Duodenal mucosa (tissue), 2 donors: ENCODE data around the gene DEF6.

Source experiments
- H3K27ac ChIP-seq: one replicate; pipeline ENCODE4 v1.7.0; 2013; ENCODE audit warnings: low read depth, low read length
- H3K27me3 ChIP-seq, 2 donors: one replicate each; pipeline ENCODE4 v1.7.0; 2013; ENCODE audit warnings: low read length in 2 of 2, control low read depth in 1 of 2; ENCODE audit not compliant: insufficient read depth in 2 of 2, control insufficient read depth in 1 of 2
- H3K36me3 ChIP-seq, 2 donors: one replicate each; pipeline ENCODE4 v1.7.0; 2013; ENCODE audit warnings: low read length in 2 of 2, control low read depth in 1 of 2; ENCODE audit not compliant: insufficient read depth in 2 of 2, control insufficient read depth in 1 of 2
- H3K4me1 ChIP-seq, 2 donors: one replicate each; pipeline ENCODE4 v1.7.0; 2013; ENCODE audit warnings: low read length in 2 of 2, control low read depth in 1 of 2; ENCODE audit not compliant: insufficient read depth in 2 of 2, control insufficient read depth in 1 of 2
- H3K4me3 ChIP-seq, 2 donors: one replicate each; pipeline ENCODE4 v1.7.0; 2013; ENCODE audit warnings: low read length in 2 of 2, low read depth in 1 of 2
- H3K9ac ChIP-seq, 2 donors: one replicate each; pipeline ENCODE4 v1.7.0; 2013; ENCODE audit warnings: low read length in 2 of 2, low read depth in 1 of 2
- H3K9me3 ChIP-seq, 2 donors: one replicate each; pipeline ENCODE4 v1.7.0; 2013; ENCODE audit warnings: low read length in 2 of 2, control low read depth in 1 of 2; ENCODE audit not compliant: control insufficient read depth in 1 of 2

The DEF6 gene

GRCh38 chr6:35295036-35295435, 2.6 kb upstream of the DEF6 start:
- peaks cover 25 to 44% of the 10 kb centered on the region in 2 donors for H3K36me3 ChIP-seq
- H3K4me3 ChIP-seq, result no peak overlapping the region
- H3K27me3 ChIP-seq, result no peaks in the 10 kb centered on the region
- H3K4me1 ChIP-seq, result peaks cover 22 to 24% of the 10 kb centered on the region in 2 donors
- H3K9me3 ChIP-seq, result peaks cover 0 to 2% of the 10 kb centered on the region in 2 donors
- H3K27ac ChIP-seq, result no peak overlapping the region
- H3K9ac ChIP-seq, result no peak overlapping the region

DNA sequence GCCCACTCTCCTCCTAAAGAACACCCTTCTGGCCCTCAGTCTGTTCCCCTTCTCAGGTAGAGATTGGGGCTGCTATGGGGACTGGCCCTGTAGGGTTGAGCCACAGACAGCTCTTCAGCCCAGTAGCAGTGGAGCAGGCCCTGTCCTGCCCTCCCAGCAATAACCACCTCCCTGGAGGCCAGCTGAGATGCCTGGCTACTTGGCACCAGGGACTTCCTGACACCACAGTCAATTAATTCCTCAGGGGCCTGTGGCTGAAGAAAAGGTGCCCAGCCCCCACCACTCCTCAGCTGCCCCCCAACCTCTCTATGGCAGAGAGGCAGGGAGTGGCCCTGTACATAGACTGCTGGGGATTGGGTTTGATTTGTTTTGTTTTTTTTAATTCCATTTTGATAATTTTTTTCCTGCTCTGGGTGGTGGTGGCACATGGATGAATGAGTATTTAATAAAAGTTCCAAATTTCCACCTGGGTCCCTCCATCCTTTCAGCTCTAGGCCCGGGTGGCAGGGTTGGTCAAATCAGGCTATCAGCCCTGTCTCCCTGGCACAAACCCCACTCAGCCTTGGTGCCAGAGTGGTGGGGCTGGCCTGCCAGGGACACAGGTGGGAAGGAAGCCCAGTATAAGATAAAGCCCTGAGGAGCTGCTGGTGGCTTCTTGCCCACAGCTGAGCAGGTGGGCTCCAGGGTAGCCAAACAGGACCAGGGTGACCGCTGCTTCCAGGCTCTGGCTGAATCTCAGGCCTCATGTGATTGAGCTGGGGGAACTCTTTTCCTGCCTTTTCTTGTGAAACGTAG, 1.9 kb upstream of the DEF6 start:
- H3K36me3 ChIP-seq, result peaks cover 19 to 37% of the 10 kb centered on the region in 2 donors
- H3K9me3 ChIP-seq, result peaks cover 0 to 2% of the 10 kb centered on the region in 2 donors
- no peak overlapping the region for H3K9ac ChIP-seq
- H3K4me3 ChIP-seq, result no peak overlapping the region
- no peaks in the 10 kb centered on the region for H3K27me3 ChIP-seq
- peaks cover 24 to 29% of the 10 kb centered on the region in 2 donors for H3K4me1 ChIP-seq
- H3K27ac ChIP-seq, result no peak overlapping the region

DNA sequence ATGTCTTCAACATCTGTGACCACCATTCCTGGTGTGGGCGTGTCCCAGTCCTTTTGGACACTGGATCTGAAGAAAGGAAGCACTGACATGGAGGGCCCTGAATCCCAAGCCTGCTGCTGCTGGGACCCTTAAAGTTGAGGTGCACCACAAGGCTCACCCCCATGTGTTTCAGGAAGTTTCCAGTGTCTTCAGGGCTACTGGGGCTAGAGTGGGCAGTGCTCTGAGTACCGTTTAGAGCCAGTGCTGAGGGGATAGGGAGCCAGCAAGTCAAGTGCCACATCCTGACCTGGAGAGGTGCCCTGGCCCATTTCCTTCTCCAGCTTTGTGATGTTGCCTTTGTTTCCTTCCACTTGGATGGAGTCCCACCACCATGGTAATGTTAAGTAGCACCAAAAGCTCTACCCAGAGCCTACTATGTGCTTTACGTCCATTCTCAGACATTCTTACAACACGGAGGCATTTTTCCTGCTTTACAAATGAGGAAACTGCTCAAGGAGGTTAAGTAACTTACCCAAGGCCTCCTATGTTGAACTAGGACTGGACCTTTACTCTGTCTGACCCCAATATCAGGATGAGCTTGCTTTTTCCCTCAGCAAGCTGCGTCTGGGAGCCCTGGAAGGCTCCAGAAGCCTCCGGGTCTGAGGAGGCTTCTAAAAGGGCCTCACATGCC, 552 bp upstream of the DEF6 start:
- peaks cover 7 to 24% of the 10 kb centered on the region in 2 donors for H3K36me3 ChIP-seq
- peak overlapping the region; percentile 20 to 91 for H3K9ac ChIP-seq
- H3K27me3 ChIP-seq, result no peaks in the 10 kb centered on the region
- H3K4me3 ChIP-seq, result peak overlapping the region; percentile 79 to 81
- H3K9me3 ChIP-seq, result peaks cover 0 to 2% of the 10 kb centered on the region in 2 donors
- H3K4me1 ChIP-seq, result peaks cover 24 to 38% of the 10 kb centered on the region in 2 donors
- H3K27ac ChIP-seq, result no peak overlapping the region

DNA sequence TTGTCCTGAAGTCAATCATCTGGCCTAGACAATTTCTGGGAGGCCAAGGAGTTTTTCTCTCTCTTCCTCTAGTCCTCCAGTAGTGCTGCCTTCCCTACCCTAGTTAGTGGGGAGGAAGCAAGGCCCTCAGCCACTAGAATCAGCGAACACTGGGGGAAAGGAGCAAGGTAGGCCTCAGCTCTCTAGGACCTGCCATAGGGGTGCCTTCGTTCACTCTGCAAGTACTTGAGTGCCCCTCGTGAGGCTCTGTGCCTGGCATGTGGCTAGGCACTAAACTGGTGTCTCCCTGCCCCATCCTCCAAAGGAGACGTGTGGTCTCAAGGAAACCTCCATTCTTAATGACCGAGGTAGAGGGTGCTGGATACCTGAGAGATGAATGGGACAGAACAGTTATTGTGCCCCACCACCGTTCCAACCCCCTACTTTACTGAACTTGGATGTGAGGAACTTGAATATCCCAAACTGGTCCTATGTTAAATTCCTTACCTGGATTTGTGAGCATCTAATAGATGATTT, 1.1 kb downstream of the DEF6 start:
- H3K4me1 ChIP-seq, result peaks cover 39 to 54% of the 10 kb centered on the region in 2 donors

DNA sequence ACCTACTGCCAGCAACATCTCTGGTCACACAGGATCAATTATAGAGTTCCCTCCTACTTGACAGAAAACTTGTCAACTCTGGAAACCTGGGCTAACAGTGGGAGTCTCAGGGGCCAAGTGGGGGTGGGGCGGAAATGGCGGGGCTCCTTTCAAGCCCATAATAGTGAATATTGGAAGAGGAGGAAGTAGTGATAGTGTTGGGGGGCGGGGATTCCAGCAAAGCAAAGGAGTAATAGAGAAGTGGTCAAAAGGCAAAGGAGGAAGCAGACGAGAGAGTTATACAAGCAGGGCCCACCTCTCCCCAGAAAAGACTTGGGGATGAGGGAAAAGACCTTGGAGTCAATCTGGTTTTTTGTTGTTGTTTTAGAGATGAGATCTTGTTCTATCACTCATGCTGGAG, 2.1 kb downstream of the DEF6 start:
- Histone ChIP-seq H3K4me1 (peaks cover 39 to 55% of the 10 kb centered on the region in 2 donors), H3K9me3 (peaks cover 0 to 2% of the 10 kb centered on the region in 2 donors), H3K27ac (peak overlapping the region; percentile 15), H3K9ac (peak overlapping the region in 1 of 2 donors; percentile 76), H3K4me3 (peak overlapping the region; percentile 37 to 79), H3K36me3 (peaks cover 6 to 8% of the 10 kb centered on the region in 2 donors), H3K27me3 (no peaks in the 10 kb centered on the region)

More for the DNA sequence above, 1.1 kb downstream of the DEF6 start:
- Histone ChIP-seq H3K4me3 (peak overlapping the region; percentile 79 to 81), H3K9ac (peak overlapping the region; percentile 76 to 91), H3K36me3 (peaks cover 6 to 10% of the 10 kb centered on the region in 2 donors), H3K9me3 (peaks cover 0 to 2% of the 10 kb centered on the region in 2 donors), H3K27me3 (no peaks in the 10 kb centered on the region), H3K27ac (no peak overlapping the region)

- Histone ChIP-seq H3K4me1 (peaks cover 39 to 55% of the 10 kb centered on the region in 2 donors), H3K9me3 (peaks cover 0 to 2% of the 10 kb centered on the region in 2 donors), H3K27ac (no peak overlapping the region), H3K27me3 (no peaks in the 10 kb centered on the region), H3K4me3 (no peak overlapping the region), H3K9ac (no peak overlapping the region), H3K36me3 (no peaks in the 10 kb centered on the region)
Measured at GRCh38 chr6:35300848-35301247, 3.2 kb downstream of the DEF6 start.

DNA sequence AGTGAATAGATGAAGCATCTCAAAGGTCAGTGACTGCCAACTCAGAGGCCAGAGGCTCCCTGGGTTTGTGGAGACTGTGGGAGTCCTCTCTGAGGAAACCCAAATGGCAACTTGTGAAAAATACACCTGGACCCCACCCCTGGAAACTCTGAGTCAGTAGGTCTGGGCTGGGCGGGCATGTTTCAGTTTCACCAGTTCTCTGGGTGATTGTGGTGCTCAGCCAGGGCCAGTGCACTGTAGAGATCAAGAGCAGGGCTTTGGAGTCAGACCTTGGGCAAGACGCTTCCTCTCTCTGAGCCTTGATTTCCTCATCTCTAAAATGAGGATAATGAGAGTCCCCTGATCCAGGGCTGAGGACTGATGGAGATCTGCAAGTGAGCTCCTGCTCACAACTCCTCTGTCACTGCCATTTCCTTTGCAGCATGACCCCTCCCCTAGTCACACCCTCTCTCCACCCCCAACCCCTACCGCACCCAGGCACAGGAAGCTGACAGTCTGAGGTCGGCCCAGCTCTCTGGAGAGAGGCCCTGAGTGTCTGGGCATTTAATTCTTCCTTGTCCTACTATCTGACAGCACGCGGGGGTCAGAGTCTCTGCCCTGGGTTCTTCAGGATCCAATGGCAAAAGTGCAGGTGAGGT, 5.1 kb downstream of the DEF6 start:
- peak overlapping the region; percentile 39 to 50 for H3K9ac ChIP-seq

DNA sequence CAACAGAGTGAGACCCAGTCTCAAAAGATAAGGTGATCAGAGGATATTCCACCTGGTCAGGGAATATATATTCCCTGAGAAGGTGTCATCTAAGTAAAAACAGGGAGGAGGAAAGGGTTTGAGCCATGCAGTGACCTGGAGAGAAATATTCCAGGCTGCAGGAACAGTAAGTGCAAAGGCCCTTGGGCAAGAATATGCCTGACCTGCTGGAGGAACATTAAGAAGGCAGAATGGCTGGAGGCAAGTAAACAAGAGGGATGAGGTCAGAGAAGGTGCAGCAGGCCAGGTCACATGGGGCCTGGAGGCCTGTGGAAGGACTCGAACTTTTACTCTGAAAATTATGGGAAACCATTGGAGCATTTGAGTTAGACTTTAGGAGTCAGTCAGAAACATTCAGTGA, 6.7 kb downstream of the DEF6 start:
- Histone ChIP-seq H3K36me3 (no peaks in the 10 kb centered on the region), H3K4me3 (no peak overlapping the region), H3K27ac (no peak overlapping the region), H3K9ac (peak overlapping the region in 1 of 2 donors; percentile 25), H3K4me1 (peaks cover 20 to 40% of the 10 kb centered on the region in 2 donors), H3K9me3 (no peaks in the 10 kb centered on the region), H3K27me3 (no peaks in the 10 kb centered on the region)

More for the DNA sequence above, 5.1 kb downstream of the DEF6 start:
- H3K4me3 ChIP-seq, result peak overlapping the region; percentile 53 to 62
- peaks cover 32 to 50% of the 10 kb centered on the region in 2 donors for H3K4me1 ChIP-seq
- peak overlapping the region; percentile 48 for H3K27ac ChIP-seq
- no peaks in the 10 kb centered on the region for H3K36me3 ChIP-seq
- peaks cover 0 to 2% of the 10 kb centered on the region in 2 donors for H3K9me3 ChIP-seq
- no peaks in the 10 kb centered on the region for H3K27me3 ChIP-seq

DNA sequence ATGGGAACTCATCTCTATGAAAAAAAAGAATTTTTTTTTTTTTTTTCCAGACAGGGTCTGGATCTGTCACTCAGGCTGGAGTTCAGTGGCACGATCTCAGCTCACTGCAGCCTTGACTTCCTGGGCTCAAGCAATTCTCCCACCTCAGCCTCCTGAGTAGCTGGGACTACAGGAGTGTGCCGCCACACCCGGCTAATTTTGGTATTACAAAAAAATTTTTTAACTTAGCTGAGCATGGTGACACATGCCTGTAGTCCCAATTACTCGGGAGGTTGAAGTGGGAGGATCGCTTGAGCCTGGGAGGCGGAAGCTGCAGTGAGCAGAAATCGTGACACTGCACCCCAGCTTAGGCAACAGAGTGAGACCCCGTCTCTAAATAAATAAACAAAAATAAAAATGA, 7.5 kb downstream of the DEF6 start:
- no peaks in the 10 kb centered on the region for H3K9me3 ChIP-seq
- H3K4me3 ChIP-seq, result no peak overlapping the region
- H3K9ac ChIP-seq, result no peak overlapping the region
- no peak overlapping the region for H3K27ac ChIP-seq
- no peaks in the 10 kb centered on the region for H3K27me3 ChIP-seq
- peaks cover 16 to 32% of the 10 kb centered on the region in 2 donors for H3K4me1 ChIP-seq
- H3K36me3 ChIP-seq, result no peaks in the 10 kb centered on the region
